NCI-H2171 (cell line): ENCODE measurements around the gene CRYGD.
"Not testable (repeated sequence)": the region's sequence is repeated elsewhere in the genome, so short reads cannot be mapped to it uniquely, and the experiment has no call there.

Experiments used
- DNase-seq: peaks from one replicate; lab custom pipeline; 2025; lab: John Stamatoyannopoulos, UW

The CRYGD gene

GRCh38 chr2:208124013-208124715, at the start of gene CRYGD:
TSS of gene CRYGD (minus strand) at chr2:208124524. CDS start at chr2:208124473, 51 bp downstream.
- not testable (repeated sequence) for DNase-seq

GRCh38 chr2:208172125-208172524, 47.8 kb upstream of the CRYGD start:
- DNase-seq = no peak

- no peak for DNase-seq
Measured at GRCh38 chr2:208164951-208165755, 40.8 kb upstream of the CRYGD start.

DNA sequence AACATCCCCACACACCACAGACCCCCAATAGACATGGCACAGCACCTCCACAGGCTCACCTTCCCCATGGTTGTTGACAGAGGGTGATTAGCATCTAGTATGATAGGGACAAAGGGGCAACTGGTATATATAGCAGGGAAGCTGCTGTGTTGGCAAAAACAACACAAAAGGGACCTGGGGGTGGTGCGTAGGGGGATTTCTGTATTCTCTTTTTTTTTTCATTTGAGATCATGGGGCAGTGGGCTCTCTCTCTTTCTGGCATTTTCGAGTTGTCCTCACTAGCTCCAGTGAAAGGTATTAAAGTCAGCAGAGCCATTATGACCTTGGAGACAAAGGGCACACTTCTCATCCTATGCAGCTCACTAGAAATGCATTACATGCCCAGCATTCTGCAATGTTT, 39.2 kb upstream of the CRYGD start, which contains the start of gene CRYGA:
Gene CRYGA, minus strand, starts transcription at position 101 of the 400 bp plus-strand sequence. Its CDS starts 33 bp downstream, at position 68.
- DNase-seq = no peak

DNA sequence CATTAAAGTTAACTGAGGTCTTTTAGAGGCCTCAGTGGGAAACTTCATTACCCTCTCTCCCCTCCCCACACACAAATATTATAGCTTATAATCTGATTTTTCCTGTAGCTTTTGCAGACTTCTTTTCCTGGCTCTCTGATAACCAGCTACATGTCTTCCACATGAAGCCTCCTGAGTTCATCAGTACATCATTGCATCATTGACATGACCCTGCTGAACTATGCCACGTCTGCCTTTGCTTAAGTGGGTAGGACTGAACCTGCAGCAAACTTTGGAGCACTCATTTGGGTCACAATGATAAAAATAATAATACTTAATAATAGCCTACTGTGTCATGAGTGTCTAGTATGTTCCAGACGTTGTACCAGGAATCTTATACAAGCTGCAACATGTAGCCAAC, 32.1 kb upstream of the CRYGD start:
- DNase-seq = no peak

GRCh38 chr2:208153156-208153555, 28.8 kb upstream of the CRYGD start:
- no peak for DNase-seq

DNA sequence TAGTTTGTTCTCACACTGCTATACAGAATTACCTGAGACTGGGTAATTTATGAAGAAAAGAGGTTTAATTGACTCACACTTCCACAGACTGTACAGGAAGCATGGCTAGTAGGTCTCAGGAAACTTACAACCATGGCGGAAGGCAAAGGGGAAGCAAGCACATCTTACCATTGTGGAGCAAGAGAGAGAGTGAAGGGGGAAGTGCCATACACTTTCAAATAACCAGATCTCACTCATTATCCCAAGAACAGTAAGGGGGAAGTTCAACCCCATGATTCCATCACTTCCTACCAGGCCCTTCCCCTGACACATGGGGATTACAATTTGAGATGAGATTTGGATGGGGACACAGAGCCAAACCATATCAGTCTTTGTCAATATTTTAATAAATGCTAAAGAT, 26.6 kb upstream of the CRYGD start:
- no peak for DNase-seq

DNA sequence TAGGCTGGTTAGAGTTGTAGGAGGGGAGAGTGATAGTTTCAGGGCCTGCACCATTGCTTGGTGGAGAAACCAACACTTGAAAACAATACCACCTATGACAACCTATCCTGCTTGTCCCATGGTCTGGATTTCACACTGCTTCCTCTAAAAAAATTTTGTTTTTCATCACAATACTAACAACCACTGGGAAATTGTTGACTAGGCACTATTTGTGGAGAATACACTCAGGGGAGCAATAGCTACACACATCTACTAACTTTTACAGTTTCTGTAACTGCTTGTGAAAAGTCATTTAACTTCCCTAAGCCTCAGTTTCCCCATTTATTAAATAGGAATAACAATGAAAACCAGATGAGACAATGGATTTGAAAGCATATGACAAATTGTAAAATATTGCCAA, 25.8 kb upstream of the CRYGD start:
- DNase-seq = no peak

- DNase-seq = no peak
Measured at GRCh38 chr2:208148803-208149202, 24.5 kb upstream of the CRYGD start.

- DNase-seq = no peak
Measured at GRCh38 chr2:208147759-208148158, 23.4 kb upstream of the CRYGD start.

- DNase-seq = no peak
Measured at GRCh38 chr2:208147008-208147407, 22.7 kb upstream of the CRYGD start.

DNA sequence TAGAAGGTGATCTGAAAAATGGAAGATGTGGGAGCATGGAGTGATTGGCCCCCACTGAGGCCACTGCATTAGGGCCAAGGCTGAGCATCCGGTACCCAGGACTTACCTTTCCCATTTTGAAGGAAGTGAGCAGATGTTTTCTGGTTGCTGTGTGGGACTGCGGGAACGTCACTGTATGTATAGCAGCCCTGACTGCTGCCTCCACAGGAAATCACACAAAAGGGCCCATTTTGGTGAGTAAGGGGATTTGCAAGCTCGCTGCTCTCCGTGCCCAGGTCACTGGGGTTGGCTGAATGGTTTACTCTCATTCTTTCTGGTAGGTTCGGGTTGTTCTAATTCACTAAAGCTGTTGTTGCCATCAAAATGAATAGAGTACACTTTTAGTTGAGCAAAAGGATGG, 21.7 kb upstream of the CRYGD start, which contains the start of gene CRYGB:
Gene CRYGB, minus strand, starts transcription at position 153 of the 400 bp plus-strand sequence. Its CDS starts 38 bp downstream, at position 115.
- DNase-seq = no peak

DNA sequence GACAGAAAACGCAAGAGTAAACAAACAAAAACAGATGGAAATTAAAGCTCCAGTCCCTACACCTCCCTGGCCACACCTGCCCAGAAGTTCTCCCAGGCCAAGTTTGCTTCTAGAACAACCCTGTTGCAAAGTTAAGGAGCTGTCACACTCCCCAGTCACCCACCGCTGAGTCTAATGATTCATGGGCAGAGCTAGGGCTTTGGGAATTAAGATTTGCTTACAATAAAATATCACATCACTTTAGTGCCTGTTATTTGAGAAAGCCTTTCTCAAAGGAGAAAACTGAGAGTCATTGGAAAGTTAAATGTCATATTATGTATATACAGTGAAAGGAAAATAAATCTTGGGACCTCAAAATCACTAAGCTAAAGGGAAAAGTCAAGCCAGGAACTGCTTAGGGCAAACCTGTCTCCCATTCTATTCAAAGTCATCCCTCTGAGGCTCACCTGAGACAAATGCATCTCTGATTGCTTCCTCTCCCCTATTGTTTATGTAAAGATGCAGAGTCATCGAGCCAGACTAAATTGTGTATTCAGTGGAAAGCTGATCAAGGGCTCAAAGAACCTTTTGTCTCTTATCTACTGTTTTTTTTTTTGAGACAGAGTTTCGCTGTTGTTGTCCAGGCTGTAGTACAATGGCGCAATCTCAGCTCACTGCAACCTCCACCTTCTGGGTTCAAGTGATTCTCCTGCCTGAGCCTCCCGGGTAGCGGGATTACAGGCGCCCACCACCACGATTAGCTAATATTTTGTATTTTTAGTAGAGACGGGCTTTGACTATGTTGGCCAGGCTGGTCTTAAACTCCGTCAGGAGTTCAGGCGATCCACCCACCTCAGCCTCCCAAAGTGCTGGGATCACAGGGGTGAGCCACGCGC, 18.8 kb upstream of the CRYGD start:
- no peak for DNase-seq

DNA sequence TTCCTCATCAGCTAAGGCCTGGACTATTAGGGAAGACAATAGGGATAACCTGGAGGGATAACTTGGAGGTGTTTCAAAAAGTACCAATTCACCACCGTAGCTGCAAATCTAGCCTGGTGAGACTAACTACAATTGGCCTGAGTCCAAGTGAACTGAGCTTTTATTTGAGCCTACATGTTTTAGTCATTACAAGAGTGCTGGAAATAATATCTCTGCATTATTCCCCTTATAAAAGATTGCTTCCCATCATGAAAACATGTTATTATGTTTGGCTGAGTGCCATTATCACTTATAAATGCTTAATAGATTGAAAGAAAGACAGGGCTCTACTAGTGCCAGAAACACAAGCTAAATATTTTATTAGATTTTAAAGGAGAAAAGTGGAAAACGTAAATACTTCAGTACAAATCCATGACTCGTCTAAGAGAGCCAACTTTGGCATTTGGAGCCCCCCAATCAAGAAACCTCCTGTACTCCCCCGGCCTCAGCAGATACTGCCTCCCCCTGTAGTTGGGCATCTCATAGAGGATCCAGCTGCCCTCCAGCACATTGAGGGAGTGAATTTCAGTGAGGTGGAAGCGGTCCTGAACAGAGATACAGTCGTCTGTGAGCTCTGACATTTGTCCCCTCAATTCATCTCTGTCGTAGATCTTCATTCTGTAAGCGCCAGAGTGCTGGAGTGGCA, 18.1 kb upstream of the CRYGD start:
- DNase-seq = no peak

- no peak for DNase-seq
Measured at GRCh38 chr2:208139447-208139846, 15.1 kb upstream of the CRYGD start.

DNA sequence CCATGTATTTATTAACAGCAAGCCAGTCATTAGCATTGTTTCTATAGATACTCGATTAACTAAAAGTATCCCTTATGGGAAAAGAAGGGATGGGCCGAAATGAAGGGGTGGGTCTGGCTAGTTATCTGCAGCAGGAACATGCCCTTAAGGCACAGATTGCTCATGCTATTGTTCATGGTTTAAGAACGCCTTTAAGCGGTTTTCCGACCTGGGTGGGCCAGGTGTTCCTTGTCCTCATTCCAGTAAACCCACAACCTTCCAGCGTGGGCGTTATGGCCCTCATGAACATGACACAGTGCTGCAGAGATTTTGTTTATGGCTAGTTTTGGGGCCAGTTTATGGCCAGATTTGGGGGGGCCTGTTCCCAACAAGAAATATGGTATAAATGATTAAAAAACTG, 14.0 kb upstream of the CRYGD start:
- DNase-seq = not testable (repeated sequence)

GRCh38 chr2:208136716-208137094, 12.4 kb upstream of the CRYGD start:
- no peak for DNase-seq

- DNase-seq = no peak
Measured at GRCh38 chr2:208135794-208136715, 11.7 kb upstream of the CRYGD start.

DNA sequence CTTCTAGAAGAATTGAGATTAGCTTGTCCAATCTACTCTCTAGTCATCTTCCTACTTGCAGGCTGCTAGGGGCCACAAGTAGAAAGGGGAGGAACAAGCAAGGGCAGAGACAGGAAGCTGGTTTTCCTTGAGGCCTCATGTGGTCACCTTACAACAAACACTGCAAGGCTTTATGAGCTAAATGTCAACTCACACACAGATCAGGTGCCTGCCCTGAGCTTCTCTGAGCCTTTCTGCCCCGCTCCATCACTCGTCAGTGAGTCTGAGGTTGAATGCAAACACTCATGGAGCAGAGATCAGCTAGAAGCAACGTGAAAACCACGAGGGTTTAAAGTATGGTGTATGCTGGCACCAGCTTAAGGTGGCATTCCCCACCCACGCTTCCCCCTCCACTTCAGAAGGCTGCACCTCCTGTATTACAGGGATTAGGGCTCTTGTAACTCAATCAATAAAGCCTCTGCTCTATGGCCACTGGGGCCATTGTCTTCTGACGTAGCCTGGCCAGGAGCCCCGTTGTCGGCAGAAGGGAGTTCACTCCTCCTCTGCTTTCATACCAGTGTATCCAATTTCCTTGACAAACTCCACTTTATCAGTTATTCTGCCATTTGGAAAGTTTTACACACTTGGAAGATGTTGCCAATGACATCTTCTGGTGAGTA, 10.7 kb upstream of the CRYGD start:
- no peak for DNase-seq

GRCh38 chr2:208130712-208131110, 6.4 kb upstream of the CRYGD start:
- DNase-seq = no peak
